Motor neuron (in vitro differentiated cells): ENCODE measurements around the gene MPIG6B. TPM values are rescaled to one million over a fixed set of nuclear protein-coding genes. Genes with fewer than 3 reads are reported as not detected.

Source experiments
- ATAC-seq, 8 experiments: fragments of 200-7000 bp; cut with Tn5 transposase; replicated peaks in 6 of 8; 2 replicates each; pipeline ENCODE4 v1.8.0; 2021; ENCODE audit warnings: mild to moderate bottlenecking in 8 of 8, moderate library complexity in 8 of 8
- H3K27ac ChIP-seq, 2 donors: fragments of 250-450 bp; sonication (Bioruptor Pico); 2 replicates each; pipeline ENCODE4 v1.9.0; 2021; ENCODE audit warnings: antibody characterized with exemption in 2 of 2, mild to moderate bottlenecking in 2 of 2, moderate library complexity in 1 of 2
- H3K4me1 ChIP-seq, 2 donors: fragments of 250-450 bp; sonication (Bioruptor Pico); replicated peaks in 1 of 2; 2 replicates each; pipeline ENCODE4 v1.6.1; 2021; ENCODE audit warnings: antibody characterized with exemption in 2 of 2, mild to moderate bottlenecking in 2 of 2, moderate library complexity in 1 of 2
- H3K4me3 ChIP-seq, 5 donors: fragments of 250-450 bp; sonication (Bioruptor Pico); 2 replicates each; pipeline ENCODE4 v1.9.0; 2021; ENCODE audit warnings: antibody characterized with exemption in 5 of 5, mild to moderate bottlenecking in 5 of 5, moderate library complexity in 4 of 5
- WGBS, 10 experiments: fragments of 450-650 bp; shearing (Covaris generic); methylation state at CpG; one replicate each; pipeline ENCODE4 v1.0.0; 2022; 5-methylcytosine and 5-hydroxymethylcytosine counted together
- in situ Hi-C, 9 experiments: fragments of 400-800 bp; cut with MboI; loops; one replicate each; pipeline ENCODE4 v1.15.0; 2021; ENCODE audit warnings: low sequenced_read_pairs in 9 of 9, low pct_unique_long_range_greater_than_20kb in 2 of 9; ENCODE audit not compliant: unreplicated experiment in 9 of 9
- total RNA-seq, 8 experiments: library from RNA; unstranded; fragments of 300-600 nt; gene quantifications; 2 replicates each; pipeline versions ENCODE4 v1.2.3 to v1.2.4, GENCODE V29; 2022

The MPIG6B gene
- total RNA-seq, 8 experiments from 2014 or later: 0.18 to 1.8 (median 0.58) TPM

DNA sequence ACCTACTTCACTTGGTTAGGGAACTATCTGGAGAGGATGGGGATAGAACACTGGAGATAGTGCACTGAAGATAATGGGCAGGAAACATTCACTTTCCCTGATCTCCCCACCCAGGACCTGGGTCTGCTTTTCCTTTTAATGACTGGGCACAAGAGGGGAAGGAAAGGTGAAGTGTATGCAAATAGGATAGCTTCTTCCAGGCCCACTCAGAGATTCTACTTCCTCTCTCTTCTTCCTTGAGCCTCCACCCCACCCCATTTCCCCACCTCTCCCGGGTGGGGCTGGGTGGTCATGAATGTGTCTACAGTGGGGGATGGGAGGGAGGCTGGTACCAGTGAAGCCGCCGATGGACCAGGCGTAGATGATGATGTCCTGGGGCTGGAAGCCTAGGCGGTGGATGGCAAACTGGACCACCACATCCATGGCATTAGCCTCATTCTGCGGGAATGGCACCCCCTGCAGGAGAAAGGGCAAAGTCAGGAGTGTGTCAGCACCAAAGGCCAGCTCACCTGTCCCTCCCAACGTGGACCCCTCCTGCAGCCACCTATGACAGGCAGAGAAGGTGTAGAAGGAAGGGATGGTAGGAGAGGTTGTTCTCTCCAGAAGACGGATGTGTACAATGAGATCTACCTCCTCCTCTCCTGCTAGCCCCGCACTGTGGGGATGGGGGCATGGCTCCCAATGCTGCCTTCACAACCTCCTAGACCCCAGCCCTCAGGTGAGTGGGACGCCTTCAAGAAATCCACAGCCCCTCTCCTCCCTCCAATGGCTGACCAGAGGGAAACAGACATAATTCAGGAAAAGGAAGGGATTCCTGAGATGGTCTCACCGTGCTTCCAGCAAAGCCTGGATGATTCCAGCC, 33.7 kb upstream of the MPIG6B start:
- in situ Hi-C loops: loop anchor here in 1 of 9 experiments (25.0 kb wide), 1 partner anchor 273 kb away; the partner anchor contains the start of genes DXO, NELFE and SKIC2
- peak in 1 of 8 experiments; percentile 59 for ATAC-seq
- H3K27ac ChIP-seq: no peak overlapping the region
- 40 to 100% (median 94%) methylated on average over 1 to 3 of the region's 11 CpGs; no CpG with 5 or more reads in 4 of the 10 experiments for WGBS, 10 experiments
- no peaks in the 10 kb centered on the region for H3K4me1 ChIP-seq
- H3K4me3 ChIP-seq: no peak overlapping the region

DNA sequence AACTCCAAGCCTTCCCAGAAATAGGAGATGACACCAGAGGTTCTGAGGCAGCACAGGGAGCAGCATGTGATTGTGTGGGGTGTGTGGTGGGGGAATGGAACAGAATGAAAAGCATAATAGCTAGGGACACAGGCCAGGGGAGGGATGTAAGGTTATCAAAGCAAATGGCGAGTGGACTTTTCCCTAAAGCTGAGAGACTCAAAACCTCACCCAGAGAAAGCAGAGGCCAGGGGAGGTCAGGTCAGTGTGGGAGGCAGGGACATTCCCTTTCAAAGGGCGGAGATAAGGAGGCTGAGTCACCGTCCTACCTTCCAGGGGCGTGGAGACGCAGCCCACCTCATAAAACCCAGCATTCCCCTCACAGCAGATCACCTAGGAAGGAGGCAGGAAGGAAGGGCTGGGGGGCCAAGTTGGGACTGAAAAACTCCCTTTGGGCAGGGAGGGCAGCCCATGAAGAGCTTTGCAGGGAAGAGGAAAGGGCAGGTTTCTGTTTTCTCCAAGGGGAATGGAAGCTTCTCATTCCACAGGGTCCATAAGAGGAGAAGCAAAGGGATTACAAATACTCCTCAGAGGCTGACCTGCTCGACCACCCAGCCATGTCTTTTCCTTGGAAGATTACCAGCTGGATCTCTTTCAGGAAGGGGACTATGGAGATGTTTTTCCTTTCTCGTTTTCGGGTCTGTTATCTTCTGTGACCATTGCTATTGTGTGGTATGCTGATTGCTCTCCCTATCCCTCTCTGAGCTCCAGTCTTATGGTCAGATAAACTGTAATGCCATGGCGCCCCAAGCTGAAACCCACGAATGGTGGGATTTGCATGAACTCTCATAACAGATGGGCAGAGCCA, 32.7 kb upstream of the MPIG6B start:
- no peaks in the 10 kb centered on the region for H3K4me1 ChIP-seq
- H3K27ac ChIP-seq: no peak overlapping the region
- in situ Hi-C loops: loop anchor here in 1 of 9 experiments (25.0 kb wide), 1 partner anchor 272 kb away; the partner anchor contains the start of genes DXO, NELFE and SKIC2
- ATAC-seq: peak in 1 of 8 experiments; percentile 24
- WGBS, 10 experiments: 20 to 95% (median 81%) methylated on average over 1 to 7 of the region's 10 CpGs; no CpG with 5 or more reads in 3 of the 10 experiments
- no peak overlapping the region for H3K4me3 ChIP-seq

DNA sequence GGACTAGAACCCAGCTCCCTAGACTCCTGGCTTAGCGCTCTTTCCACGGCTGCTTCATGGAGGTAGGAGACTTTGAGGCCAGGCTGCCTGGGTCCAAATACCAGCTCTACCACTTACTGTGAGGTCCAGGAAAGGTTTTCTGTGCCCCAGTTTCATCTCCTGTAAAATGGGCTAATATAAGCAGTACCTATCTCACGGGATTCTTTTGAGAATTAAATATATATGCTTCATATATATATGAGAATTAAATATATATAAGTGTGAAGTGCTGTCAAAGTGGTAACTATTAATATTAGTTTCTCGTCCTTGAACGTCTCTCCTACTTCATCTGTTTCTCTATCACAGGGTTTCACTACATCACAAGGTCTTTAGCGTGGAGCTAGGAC, 32.1 kb upstream of the MPIG6B start:
- 67 to 100% (median 100%) methylated on average over 1 to 5 of the region's 6 CpGs; no CpG with 5 or more reads in 3 of the 10 experiments for WGBS, 10 experiments
- no peak overlapping the region for H3K27ac ChIP-seq
- no peak overlapping the region for H3K4me3 ChIP-seq
- no peak for ATAC-seq
- in situ Hi-C loops: loop anchor here in 1 of 9 experiments (25.0 kb wide), 1 partner anchor 271 kb away; the partner anchor contains the start of genes DXO, NELFE and SKIC2
- no peaks in the 10 kb centered on the region for H3K4me1 ChIP-seq

DNA sequence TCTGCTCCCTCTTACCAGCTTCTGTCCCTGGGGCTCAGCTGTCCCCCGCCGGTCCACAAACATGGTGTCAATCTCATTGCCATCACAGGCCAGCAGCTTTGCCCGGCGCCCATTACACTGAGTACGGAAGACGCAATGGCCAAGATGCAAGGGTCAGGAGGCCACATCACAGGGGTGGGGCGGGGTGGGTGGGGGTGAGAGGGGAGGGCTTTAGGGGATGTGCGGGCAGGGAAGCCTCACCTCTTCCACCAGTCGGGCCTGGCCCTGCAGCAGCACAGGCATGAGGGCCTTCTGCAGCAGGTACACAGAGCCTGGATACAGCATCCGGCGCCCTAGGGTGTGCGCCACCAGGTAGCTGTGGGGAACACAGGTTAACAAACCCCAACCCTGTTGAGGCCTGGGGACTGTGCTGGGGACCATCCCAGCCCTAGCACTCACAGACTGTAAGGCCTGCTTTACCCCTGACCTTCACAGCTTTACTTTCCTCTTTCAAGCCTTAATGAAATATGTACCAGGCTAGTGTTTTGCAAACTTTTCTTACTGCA, 31.5 kb upstream of the MPIG6B start:
- in situ Hi-C loops: loop anchor here in 1 of 9 experiments (25.0 kb wide), 1 partner anchor 271 kb away; the partner anchor contains the start of genes DXO, NELFE and SKIC2
- 100% methylated on average over 1 to 3 of the region's 12 CpGs; no CpG with 5 or more reads in 8 of the 10 experiments for WGBS, 10 experiments
- H3K4me3 ChIP-seq: no peak overlapping the region
- no peaks in the 10 kb centered on the region for H3K4me1 ChIP-seq
- H3K27ac ChIP-seq: no peak overlapping the region
- no peak for ATAC-seq

DNA sequence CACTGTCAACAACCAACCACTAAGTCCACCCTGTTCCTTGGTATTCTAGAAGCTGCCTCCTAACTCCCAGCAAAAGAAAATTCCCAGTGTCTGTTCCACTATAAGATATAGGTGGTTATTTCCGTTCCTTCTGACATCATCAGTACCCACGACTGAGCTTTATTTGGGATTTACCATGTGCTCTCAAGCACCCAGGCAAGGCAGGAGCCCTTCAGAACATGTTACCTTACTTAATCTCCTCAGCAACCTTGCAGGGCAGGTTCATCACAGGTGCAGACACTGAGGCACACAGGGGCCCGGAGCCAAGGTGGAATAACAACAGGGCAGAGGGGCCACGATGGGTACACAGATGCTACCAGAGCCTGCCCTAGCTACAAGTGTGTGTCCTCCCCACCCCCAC, 30.8 kb upstream of the MPIG6B start:
- H3K27ac ChIP-seq: no peak overlapping the region
- no peak overlapping the region for H3K4me3 ChIP-seq
- in situ Hi-C loops: loop anchor here in 1 of 9 experiments (25.0 kb wide), 1 partner anchor 270 kb away; the partner anchor contains the start of genes DXO, NELFE and SKIC2
- ATAC-seq: no peak
- WGBS, 10 experiments: 73 to 100% (median 90%) methylated on average over 1 to 3 of the region's 4 CpGs; no CpG with 5 or more reads in 2 of the 10 experiments
- no peaks in the 10 kb centered on the region for H3K4me1 ChIP-seq

DNA sequence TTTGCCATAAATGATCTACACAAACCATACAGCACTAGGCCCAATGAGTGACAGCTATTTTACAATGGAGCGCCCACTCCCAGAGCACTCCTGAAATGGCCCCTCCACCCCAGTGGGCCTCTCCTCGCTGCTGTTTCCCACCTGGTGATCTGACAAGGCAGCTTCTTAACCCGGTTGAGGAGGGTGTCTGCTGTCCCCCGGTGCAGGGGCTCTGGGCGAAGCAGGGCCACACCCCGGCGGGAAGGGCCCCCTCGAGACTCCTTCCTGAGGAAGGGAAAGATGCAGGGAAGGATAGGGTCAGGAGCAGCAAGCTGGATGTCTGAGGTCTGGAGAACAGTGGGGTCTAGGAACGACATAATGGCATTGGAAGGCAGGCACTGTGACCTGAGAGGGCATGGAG, 30.3 kb upstream of the MPIG6B start:
- H3K27ac ChIP-seq: no peak overlapping the region
- in situ Hi-C loops: loop anchor here in 1 of 9 experiments (25.0 kb wide), 1 partner anchor 269 kb away; the partner anchor contains the start of genes DXO, NELFE and SKIC2
- WGBS, 10 experiments: 61 to 100% (median 86%) methylated on average over 1 to 7 of the region's 9 CpGs; no CpG with 5 or more reads in 1 of the 10 experiments
- H3K4me1 ChIP-seq: no peaks in the 10 kb centered on the region
- H3K4me3 ChIP-seq: no peak overlapping the region
- ATAC-seq: no peak

DNA sequence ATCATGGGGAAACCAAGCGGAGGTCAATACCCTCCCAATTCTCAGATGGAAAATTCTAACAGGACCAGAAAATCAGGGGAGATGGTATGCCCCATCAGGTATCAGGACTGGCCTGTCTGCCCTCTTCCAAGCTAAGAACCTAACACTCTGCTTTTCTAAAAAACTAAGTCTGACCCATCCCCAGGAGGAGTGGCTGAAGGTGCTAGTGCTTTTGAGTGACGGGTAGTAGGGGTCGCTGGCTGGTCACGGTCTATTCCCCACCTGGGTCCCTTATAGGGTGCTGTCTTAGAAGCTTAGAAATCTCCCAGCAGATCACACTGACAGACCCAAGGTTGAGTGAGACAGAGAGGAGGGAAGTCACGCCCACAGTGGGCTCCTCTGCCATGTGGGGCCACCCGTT, 29.6 kb upstream of the MPIG6B start:
- ATAC-seq: no peak
- no peak overlapping the region for H3K27ac ChIP-seq
- H3K4me3 ChIP-seq: no peak overlapping the region
- no peaks in the 10 kb centered on the region for H3K4me1 ChIP-seq
- 82 to 100% (median 92%) methylated on average over 1 to 3 of the region's 6 CpGs; no CpG with 5 or more reads in 4 of the 10 experiments for WGBS, 10 experiments
- in situ Hi-C loops: loop anchor here in 1 of 9 experiments (25.0 kb wide), 1 partner anchor 269 kb away; the partner anchor contains the start of genes DXO, NELFE and SKIC2

DNA sequence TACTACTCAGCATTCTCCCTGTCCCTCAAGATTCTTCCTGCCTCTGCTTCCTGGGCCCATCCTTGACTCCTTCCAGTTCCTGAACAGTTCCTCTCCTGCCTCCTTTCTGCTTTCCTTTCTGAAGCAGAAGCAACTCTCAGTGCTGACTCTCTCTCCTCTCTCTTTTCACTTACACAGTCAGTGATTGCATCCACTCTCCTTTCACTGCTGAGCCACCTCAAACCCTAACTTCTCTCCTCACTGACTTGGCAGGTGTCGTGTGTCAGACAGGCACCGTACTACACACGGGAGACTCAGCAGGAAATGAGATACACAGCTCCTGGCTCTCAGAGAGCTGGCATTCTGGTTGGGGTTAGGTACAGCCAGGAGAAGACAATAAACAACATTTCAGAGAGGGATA, 25.6 kb upstream of the MPIG6B start:
- Histone ChIP-seq H3K27ac (no peak overlapping the region), H3K4me1 (peaks cover 10% of the 10 kb centered on the region in 2 donors), H3K4me3 (no peak overlapping the region)
- ATAC-seq: no peak
- in situ Hi-C loops: loop anchor here in 1 of 9 experiments (25.0 kb wide), 1 partner anchor 265 kb away; the partner anchor contains the start of genes DXO, NELFE and SKIC2
- WGBS, 10 experiments: 20 to 100% (median 73%) methylated on average over 1 to 3 of the region's 3 CpGs; no CpG with 5 or more reads in 5 of the 10 experiments

DNA sequence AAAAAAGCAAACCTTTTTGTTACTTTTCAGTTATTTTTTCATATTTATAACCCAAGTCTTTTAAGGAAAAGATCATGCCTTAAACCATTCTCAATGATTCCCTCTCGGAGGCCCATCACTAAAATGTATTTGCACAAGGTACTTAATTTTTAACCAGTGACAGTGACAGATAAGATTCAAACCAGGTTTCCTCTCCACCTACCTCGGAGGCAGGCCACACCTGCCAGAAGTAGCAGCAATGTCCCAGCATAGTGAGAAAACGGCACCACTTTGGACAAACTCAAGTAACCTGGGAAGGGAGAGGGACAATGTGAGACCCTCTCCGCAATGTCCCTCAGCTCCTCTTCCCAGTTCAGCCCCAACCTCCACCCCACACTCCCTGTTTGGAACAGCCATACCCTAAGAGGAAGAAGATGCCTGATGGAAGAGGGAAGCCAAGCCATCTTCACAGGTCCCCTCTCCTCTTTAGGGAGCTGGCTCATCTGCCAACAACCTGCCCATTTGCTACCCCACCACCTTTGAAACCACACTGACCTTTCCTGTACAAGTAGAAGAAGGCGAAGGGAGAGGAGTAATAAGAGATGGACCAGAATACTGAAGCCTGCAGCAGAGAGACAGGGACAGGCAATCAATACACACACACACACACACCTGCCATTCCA, 22.3 kb upstream of the MPIG6B start:
- 81 to 100% (median 93%) methylated on average over 1 to 4 of the region's 5 CpGs; no CpG with 5 or more reads in 3 of the 10 experiments for WGBS, 10 experiments
- no peak overlapping the region for H3K4me3 ChIP-seq
- no peak overlapping the region for H3K27ac ChIP-seq
- peaks cover 10% of the 10 kb centered on the region in 2 donors for H3K4me1 ChIP-seq
- no peak for ATAC-seq
- in situ Hi-C loops: no loop called here

DNA sequence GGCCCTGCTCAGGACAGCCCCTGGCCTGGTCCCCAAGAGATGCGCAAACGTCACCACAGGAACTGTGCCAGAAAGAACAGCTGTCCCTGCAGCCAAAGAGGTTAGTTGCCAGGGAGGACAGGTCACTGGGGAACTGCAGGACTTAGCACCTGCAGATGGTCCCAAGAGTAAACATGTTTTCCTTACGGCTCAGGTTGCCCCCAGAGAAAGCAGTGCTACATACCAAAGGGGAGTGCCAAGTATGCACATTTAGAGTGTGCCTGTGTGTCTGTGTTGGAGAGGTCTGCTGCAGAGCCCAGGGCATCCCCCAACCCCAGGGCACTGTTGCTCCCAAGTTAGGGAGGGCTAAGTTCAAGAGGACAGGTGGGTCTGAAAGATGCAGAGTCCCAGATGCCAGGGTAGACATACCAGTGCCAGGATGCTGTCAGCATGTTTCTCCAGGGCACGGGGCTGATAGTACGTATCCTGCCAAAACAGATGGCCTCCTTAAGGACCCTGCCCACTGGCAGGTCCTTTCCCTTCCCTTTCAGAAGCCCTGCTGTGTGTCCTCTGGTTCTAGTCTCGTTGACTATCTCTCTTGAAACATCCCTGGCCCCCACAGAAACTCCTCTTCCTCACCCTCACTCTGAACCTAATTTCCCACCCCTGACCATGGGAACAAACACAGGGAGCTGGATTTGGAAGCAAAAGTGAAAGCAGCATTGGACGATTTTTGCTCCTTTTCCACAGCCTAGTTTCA, 21.3 kb upstream of the MPIG6B start:
- peaks cover 10% of the 10 kb centered on the region in 2 donors for H3K4me1 ChIP-seq

DNA sequence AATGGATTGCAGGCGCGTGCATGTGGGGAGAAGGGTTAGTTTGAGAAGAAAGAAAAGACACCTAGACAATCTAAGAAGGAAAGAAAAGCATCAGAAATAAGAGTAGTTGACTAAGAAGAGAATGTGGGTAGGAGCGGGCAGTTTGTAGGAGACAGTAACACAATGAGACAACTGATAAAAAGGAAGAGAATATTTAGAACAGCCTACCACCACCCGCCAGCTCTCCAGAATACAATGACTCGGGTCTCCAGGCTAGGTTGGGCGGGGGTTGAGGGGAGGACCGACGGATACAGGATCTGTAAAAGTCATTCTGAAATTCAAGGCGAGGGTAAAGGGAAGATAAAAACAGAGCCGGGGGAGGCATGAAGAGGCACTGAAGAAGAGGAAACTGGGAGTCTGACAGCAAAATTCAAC, 20.8 kb upstream of the MPIG6B start:
- 0 to 7% (median 0%) methylated on average over 4 to 10 of the region's 10 CpGs for WGBS, 10 experiments

More for the DNA sequence above, 21.3 kb upstream of the MPIG6B start:
- 0 to 56% (median 10%) methylated on average over 1 to 6 of the region's 7 CpGs for WGBS, 10 experiments
- in situ Hi-C loops: no loop called here
- ATAC-seq: peak in 4 of 8 experiments; percentile 3 to 31 (median 4)
- peak overlapping the region; percentile 67 to 93 (median 85) for H3K4me3 ChIP-seq
- H3K27ac ChIP-seq: peak overlapping the region in 1 of 2 donors; percentile 95

More for the DNA sequence above, 20.8 kb upstream of the MPIG6B start:
- peak overlapping the region; percentile 67 to 93 (median 85) for H3K4me3 ChIP-seq
- peak; percentile 2 to 18 (median 6) for ATAC-seq
- in situ Hi-C loops: no loop called here
- H3K4me1 ChIP-seq: peaks cover 10% of the 10 kb centered on the region in 2 donors
- peak overlapping the region; percentile 92 to 95 for H3K27ac ChIP-seq
